Effector memory CD8-positive, alpha-beta T cell (primary cell): ENCODE results near the gene SENP1.

ENCODE experiments used
- ATAC-seq: fragments of 150-1000 bp; cut with Tn5 transposase; replicated peaks from 2 replicates; pipeline ENCODE4 v1.10.0; 2021; ENCODE audit warnings: mild to moderate bottlenecking, moderate library complexity
- DNase-seq, 3 experiments: peaks; one replicate each; pipeline ENCODE4 v3.0.0; 2021
- H3K27ac Mint-ChIP-seq, 2 donors: one replicate each; pipeline ENCODE4 v1.8.0; 2022; ENCODE audit warnings: mild to moderate bottlenecking in 2 of 2, mixed read lengths in 2 of 2, moderate library complexity in 2 of 2
- H3K27me3 Mint-ChIP-seq, 2 donors: one replicate each; pipeline ENCODE4 v1.8.0; 2022; ENCODE audit warnings: mixed read lengths in 2 of 2
- H3K36me3 Mint-ChIP-seq: one replicate; pipeline ENCODE4 v1.8.0; 2022; ENCODE audit warnings: mild to moderate bottlenecking, moderate library complexity, mixed read lengths; ENCODE audit not compliant: insufficient read depth
- H3K4me1 Mint-ChIP-seq, 2 donors: one replicate each; pipeline ENCODE4 v1.8.0; 2022; ENCODE audit warnings: low read depth in 2 of 2, mixed read lengths in 2 of 2
- H3K4me3 Mint-ChIP-seq, 2 donors: one replicate each; pipeline ENCODE4 v1.8.0; 2022; ENCODE audit warnings: mild to moderate bottlenecking in 2 of 2, mixed read lengths in 2 of 2, moderate library complexity in 2 of 2
- H3K9me3 Mint-ChIP-seq, 2 donors: one replicate each; pipeline ENCODE4 v1.8.0; 2022; ENCODE audit warnings: mixed read lengths in 2 of 2

The SENP1 gene

GRCh38 chr12:48104531-48104930 lies 1.3 kb downstream of the SENP1 start:
- H3K36me3 Mint-ChIP-seq = peaks cover 14% of the 10 kb centered on the region
- no peaks in the 10 kb centered on the region for H3K27me3 Mint-ChIP-seq
- DNase-seq (no peak), ATAC-seq (no peak)
- peak overlapping the region; percentile 84 to 91 for H3K4me3 Mint-ChIP-seq
- no peaks in the 10 kb centered on the region for H3K9me3 Mint-ChIP-seq
- H3K4me1 Mint-ChIP-seq = peaks cover 24 to 44% of the 10 kb centered on the region in 2 donors
- peak overlapping the region; percentile 98 to 99 for H3K27ac Mint-ChIP-seq

- Mint-ChIP-seq H3K27ac (no peak overlapping the region), H3K36me3 (peaks cover 73% of the 10 kb centered on the region), H3K4me1 (no peaks in the 10 kb centered on the region), H3K9me3 (no peaks in the 10 kb centered on the region), H3K27me3 (no peaks in the 10 kb centered on the region), H3K4me3 (no peak overlapping the region)
- no peak for DNase-seq
- ATAC-seq = no peak
Observed at GRCh38 chr12:48092611-48093010, 13.3 kb downstream of the SENP1 start.

- ATAC-seq (no peak), DNase-seq (no peak)
- Mint-ChIP-seq H3K9me3 (no peaks in the 10 kb centered on the region), H3K4me1 (peaks cover 0 to 2% of the 10 kb centered on the region in 2 donors), H3K4me3 (no peak overlapping the region), H3K27ac (no peak overlapping the region), H3K36me3 (peaks cover 66% of the 10 kb centered on the region), H3K27me3 (no peaks in the 10 kb centered on the region)
Observed at GRCh38 chr12:48086327-48086726, 19.6 kb downstream of the SENP1 start.

GRCh38 chr12:48084841-48085460 lies 20.9 kb downstream of the SENP1 start:
- Mint-ChIP-seq H3K36me3 (peaks cover 65% of the 10 kb centered on the region), H3K27ac (peak overlapping the region in 1 of 2 donors; percentile 29), H3K9me3 (no peaks in the 10 kb centered on the region), H3K4me3 (no peak overlapping the region), H3K4me1 (peaks cover 0 to 2% of the 10 kb centered on the region in 2 donors), H3K27me3 (no peaks in the 10 kb centered on the region)
- ATAC-seq (no peak), DNase-seq (no peak)

GRCh38 chr12:48084066-48084465 lies 21.8 kb downstream of the SENP1 start:
- Mint-ChIP-seq H3K4me3 (no peak overlapping the region), H3K36me3 (peaks cover 66% of the 10 kb centered on the region), H3K9me3 (no peaks in the 10 kb centered on the region), H3K27ac (no peak overlapping the region), H3K4me1 (peaks cover 0 to 2% of the 10 kb centered on the region in 2 donors), H3K27me3 (no peaks in the 10 kb centered on the region)
- no peak for ATAC-seq
- no peak for DNase-seq

GRCh38 chr12:48080821-48081220 lies 25.1 kb downstream of the SENP1 start:
- Mint-ChIP-seq H3K36me3 (peaks cover 40% of the 10 kb centered on the region), H3K9me3 (no peaks in the 10 kb centered on the region), H3K4me1 (peaks cover 2 to 6% of the 10 kb centered on the region in 2 donors), H3K27me3 (no peaks in the 10 kb centered on the region), H3K27ac (no peak overlapping the region), H3K4me3 (no peak overlapping the region)
- DNase-seq (no peak), ATAC-seq (no peak)

- peaks cover 35% of the 10 kb centered on the region for H3K36me3 Mint-ChIP-seq
- no peak overlapping the region for H3K4me3 Mint-ChIP-seq
- H3K27ac Mint-ChIP-seq = no peak overlapping the region
- H3K9me3 Mint-ChIP-seq = no peaks in the 10 kb centered on the region
- ATAC-seq (no peak), DNase-seq (no peak)
- H3K27me3 Mint-ChIP-seq = no peaks in the 10 kb centered on the region
- peaks cover 2 to 6% of the 10 kb centered on the region in 2 donors for H3K4me1 Mint-ChIP-seq
Observed at GRCh38 chr12:48080285-48080684, 25.6 kb downstream of the SENP1 start.

GRCh38 chr12:48078901-48079300 lies 27.0 kb downstream of the SENP1 start:
- Mint-ChIP-seq H3K4me3 (no peak overlapping the region), H3K36me3 (peaks cover 35% of the 10 kb centered on the region)
- ATAC-seq = no peak

GRCh38 chr12:48077111-48077510 lies 28.8 kb downstream of the SENP1 start:
- Mint-ChIP-seq H3K36me3 (peaks cover 23% of the 10 kb centered on the region), H3K9me3 (no peaks in the 10 kb centered on the region), H3K4me1 (peaks cover 0 to 6% of the 10 kb centered on the region in 2 donors), H3K27me3 (no peaks in the 10 kb centered on the region), H3K27ac (peak overlapping the region in 1 of 2 donors; percentile 5), H3K4me3 (no peak overlapping the region)
- no peak for ATAC-seq
- no peak for DNase-seq

More at GRCh38 chr12:48078901-48079300, 27.0 kb downstream of the SENP1 start:
- Mint-ChIP-seq H3K27ac (no peak overlapping the region), H3K4me1 (peaks cover 0 to 6% of the 10 kb centered on the region in 2 donors), H3K9me3 (no peaks in the 10 kb centered on the region), H3K27me3 (no peaks in the 10 kb centered on the region)
- DNase-seq = no peak

- H3K4me1 Mint-ChIP-seq = peaks cover 0 to 6% of the 10 kb centered on the region in 2 donors
- H3K9me3 Mint-ChIP-seq = no peaks in the 10 kb centered on the region
- DNase-seq (no peak), ATAC-seq (no peak)
- H3K27me3 Mint-ChIP-seq = no peaks in the 10 kb centered on the region
- peaks cover 24% of the 10 kb centered on the region for H3K36me3 Mint-ChIP-seq
- peak overlapping the region in 1 of 2 donors; percentile 30 for H3K27ac Mint-ChIP-seq
- no peak overlapping the region for H3K4me3 Mint-ChIP-seq
Observed at GRCh38 chr12:48075832-48076231, 30.0 kb downstream of the SENP1 start.

GRCh38 chr12:48074266-48074665 lies 31.6 kb downstream of the SENP1 start:
- ATAC-seq (no peak), DNase-seq (no peak)
- Mint-ChIP-seq H3K4me3 (no peak overlapping the region), H3K36me3 (peaks cover 27% of the 10 kb centered on the region), H3K9me3 (no peaks in the 10 kb centered on the region), H3K27ac (peak overlapping the region in 1 of 2 donors; percentile 11), H3K4me1 (peaks cover 0 to 6% of the 10 kb centered on the region in 2 donors), H3K27me3 (no peaks in the 10 kb centered on the region)

- Mint-ChIP-seq H3K4me3 (no peak overlapping the region), H3K36me3 (peaks cover 38% of the 10 kb centered on the region), H3K27ac (no peak overlapping the region), H3K4me1 (peaks cover 2 to 6% of the 10 kb centered on the region in 2 donors), H3K9me3 (no peaks in the 10 kb centered on the region), H3K27me3 (no peaks in the 10 kb centered on the region)
- ATAC-seq (no peak), DNase-seq (no peak)
Observed at GRCh38 chr12:48072266-48072665, 33.6 kb downstream of the SENP1 start.

- no peaks in the 10 kb centered on the region for H3K27me3 Mint-ChIP-seq
- DNase-seq (no peak), ATAC-seq (no peak)
- no peak overlapping the region for H3K27ac Mint-ChIP-seq
- peaks cover 40% of the 10 kb centered on the region for H3K36me3 Mint-ChIP-seq
- H3K4me1 Mint-ChIP-seq = peaks cover 1 to 3% of the 10 kb centered on the region in 2 donors
- H3K9me3 Mint-ChIP-seq = no peaks in the 10 kb centered on the region
- no peak overlapping the region for H3K4me3 Mint-ChIP-seq
Observed at GRCh38 chr12:48071808-48072207, 34.1 kb downstream of the SENP1 start.

- Mint-ChIP-seq H3K9me3 (no peaks in the 10 kb centered on the region), H3K4me1 (peaks cover 0 to 3% of the 10 kb centered on the region in 2 donors), H3K27ac (peak overlapping the region in 1 of 2 donors; percentile 50), H3K4me3 (no peak overlapping the region), H3K36me3 (peaks cover 51% of the 10 kb centered on the region), H3K27me3 (no peaks in the 10 kb centered on the region)
- DNase-seq (no peak), ATAC-seq (no peak)
Observed at GRCh38 chr12:48070731-48071130, 35.1 kb downstream of the SENP1 start.
